NCI-H1105 treated with DMSO at 0.1 percent for 48 hours (cell line): ENCODE data around the gene NKIRAS2.
A peak's percentile ranks its signal among the peaks of the same experiment; 100 is the strongest.

ENCODE experiments used
- DNase-seq: peaks from one replicate; lab custom pipeline; 2025; lab: John Stamatoyannopoulos, UW

Gene NKIRAS2

DNA sequence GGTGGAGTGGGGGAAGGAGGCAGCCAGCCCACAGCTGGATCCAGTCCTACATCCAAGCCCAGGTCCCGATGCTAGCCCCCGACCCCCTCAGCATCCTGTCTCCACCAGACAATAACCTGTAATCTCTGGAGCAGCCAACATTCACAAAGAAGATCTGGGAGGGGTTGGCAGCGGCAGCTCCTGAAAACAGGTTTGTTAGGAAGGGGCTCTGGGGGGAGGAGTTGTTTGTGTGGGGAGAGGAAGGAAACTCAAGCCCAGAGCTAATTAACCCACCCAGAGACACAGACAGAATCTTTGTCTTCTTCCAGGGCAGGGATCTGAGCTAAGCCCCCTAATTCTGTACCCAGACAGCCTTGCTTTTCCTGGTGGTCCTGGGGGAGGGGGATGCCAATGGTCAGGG is 35.1 kb downstream of the NKIRAS2 start:
- DNase-seq: no peak

DNA sequence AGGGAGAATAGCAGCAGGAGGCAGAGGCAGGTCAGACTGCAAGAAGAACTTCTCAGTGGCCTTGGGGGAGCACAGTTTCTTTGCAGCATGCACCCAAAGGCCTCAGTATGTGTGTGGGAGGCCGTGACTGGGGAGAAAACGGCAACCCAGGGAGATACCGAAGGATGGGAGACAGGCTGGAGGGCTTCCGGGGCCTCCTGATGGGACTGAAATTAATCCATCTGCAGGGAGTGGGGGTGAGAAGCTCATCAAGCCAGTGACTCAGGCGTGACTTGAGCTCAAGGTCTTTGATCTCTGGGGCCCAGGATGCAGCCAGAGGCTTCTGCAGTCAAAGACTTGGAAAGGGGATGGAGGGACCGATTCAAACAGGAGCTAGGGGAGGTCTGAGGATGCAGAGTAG is 35.6 kb downstream of the NKIRAS2 start:
- no peak for DNase-seq

DNA sequence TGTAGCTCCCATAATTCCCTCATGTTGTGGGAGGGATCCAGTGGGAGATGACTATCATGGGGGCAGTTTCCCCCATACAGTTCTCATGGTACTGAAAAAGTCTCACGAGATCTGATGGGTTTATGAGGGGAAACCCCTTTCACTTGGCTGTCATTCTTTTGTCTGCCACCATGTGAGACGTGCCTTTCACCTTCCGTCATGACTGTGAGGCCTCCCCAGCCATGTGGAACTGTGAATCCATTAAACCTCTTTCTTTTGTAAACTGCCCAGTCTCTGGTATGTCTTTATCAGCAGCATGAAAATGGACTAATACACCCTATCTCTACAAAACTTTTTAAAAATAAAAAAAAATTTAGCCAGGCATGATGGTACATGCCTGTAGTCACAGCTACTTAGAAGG is 36.7 kb downstream of the NKIRAS2 start:
- no peak for DNase-seq

DNA sequence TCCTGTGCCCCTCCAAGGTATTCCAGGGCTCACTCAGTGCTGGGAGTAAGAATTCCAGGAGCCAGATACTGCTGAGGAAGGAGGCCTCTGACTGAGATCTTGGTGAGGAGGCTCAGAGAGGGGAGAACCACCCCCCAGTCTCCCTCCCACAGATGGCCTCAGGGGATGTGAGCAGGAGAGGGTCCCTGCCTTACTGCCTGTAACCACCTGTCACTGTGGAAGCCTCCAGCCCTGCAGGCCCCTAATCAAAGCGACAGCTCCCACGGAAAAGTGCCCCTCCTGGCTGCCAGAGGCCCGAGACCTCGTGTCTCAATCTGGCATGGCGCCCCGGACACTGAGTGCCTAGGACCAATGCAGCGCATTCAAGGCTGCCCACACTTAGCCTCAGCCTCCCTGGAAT is 38.2 kb downstream of the NKIRAS2 start:
- DNase-seq: no peak

DNA sequence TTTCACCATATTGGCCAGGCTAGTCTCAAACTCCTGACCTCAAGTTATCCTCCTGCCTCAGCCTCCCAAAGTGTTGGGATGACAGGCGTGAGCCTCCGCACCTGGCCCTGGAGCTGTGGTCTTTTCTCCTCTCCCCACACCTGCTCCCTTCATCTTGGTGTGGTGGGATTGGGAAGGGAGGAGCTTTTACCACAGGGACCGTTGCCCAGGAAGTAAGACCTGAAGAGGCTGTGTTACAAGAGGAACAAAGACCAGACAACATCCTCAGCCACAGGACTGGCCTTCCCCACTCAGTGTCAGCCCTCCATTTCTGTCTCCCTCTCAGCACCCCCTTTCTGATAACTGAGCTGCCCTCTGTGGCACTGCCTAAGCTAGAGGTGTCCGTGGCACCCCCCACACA is 39.9 kb downstream of the NKIRAS2 start:
- no peak for DNase-seq

DNA sequence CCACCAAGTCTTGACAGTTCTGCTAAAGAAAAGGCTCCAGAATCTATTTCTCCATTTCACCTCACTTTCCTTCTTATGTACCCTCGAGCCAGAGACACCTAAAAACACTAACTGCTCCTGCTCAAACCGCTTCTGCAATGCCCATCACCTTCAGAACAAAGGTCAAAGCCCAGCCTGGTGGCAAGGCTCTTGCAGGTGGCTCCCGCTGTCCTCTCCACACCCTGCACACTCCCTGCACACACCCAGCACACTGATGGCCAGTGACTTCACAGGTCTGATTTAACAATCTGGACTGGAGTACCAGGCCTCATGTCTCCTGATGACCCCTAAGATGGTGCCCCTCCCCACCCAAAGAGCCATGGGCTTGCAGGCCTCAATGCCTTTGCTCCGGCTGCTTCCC is 40.3 kb downstream of the NKIRAS2 start:
- DNase-seq: no peak

DNA sequence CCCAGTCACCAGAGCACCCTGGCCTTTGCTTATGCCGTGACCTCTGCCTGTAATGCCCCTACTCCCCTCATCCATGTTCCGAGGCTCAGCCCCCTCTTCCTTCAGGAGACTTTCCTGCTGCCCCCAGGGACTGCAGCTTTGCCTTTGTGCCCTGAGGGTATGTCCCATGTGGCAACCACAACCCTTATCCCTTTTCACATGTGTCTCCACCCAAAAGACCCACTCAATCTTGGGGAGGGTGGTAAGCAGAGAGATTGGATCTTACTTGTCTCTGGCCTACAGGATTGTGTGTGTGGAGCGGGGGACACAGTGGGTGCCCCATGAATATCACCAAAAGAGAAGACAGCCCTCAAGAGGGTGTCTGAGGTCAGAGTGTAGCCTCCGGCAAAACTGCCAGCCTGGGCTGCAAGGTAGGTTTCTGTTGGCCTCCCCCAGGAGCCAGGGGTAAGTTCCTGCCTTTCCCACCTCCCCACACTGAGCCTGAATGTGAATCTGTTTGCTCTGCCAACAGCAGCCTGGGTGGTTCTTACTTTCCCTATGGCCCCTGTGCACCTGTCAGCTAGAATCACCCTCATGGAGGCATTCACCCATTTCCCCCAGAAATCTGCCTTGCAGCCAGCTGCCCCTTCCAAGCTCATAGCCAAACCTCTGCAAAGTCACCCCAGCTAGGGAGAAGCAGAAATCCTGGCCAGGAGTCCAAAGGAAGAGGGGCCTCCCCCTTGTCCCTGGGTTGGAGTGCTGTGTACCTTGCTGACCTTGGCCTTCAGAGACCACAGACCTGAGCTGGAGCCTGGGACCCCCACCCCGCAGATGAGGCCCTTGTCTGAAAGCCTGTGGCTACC is 42.0 kb downstream of the NKIRAS2 start:
- DNase-seq: no peak

DNA sequence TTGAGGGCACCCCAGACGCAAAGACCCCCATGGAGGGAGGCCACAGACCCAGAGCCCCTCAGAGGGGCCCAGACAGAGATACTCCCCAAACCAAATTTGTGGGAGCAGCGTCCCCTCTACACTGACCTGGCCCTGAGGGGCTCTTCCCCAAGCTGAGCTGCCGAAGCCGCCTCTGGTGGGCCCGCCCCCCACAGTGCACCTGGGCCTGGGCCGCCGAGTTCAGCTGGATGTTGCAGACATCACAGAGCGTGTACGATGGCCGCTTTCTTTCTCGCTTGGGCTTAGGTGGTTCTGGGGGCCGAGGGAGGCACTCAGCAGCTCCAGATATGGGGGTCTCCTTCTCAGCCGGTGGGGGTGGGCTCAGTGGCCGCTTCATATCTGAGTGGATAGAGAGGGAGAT is 42.8 kb downstream of the NKIRAS2 start:
- no peak for DNase-seq

DNA sequence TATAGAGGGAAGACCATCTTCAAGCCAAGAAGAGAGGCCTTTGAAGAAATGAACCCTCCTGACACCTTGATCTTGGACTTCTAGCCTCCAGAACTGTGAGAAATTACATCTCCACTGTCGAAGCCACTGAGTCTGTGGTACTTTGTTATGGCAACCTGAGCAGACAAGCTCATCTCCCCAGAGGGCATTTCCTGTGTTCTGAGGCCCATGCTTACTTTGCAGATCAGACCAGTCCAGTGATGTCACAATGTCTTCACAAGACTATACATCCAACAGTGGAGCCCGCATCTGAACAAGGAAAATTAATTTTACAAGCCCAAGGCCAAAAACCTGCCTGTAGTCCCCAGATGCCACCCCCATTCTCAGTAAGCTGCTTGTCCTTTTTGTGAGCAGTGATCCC is 45.3 kb downstream of the NKIRAS2 start:
- no peak for DNase-seq

DNA sequence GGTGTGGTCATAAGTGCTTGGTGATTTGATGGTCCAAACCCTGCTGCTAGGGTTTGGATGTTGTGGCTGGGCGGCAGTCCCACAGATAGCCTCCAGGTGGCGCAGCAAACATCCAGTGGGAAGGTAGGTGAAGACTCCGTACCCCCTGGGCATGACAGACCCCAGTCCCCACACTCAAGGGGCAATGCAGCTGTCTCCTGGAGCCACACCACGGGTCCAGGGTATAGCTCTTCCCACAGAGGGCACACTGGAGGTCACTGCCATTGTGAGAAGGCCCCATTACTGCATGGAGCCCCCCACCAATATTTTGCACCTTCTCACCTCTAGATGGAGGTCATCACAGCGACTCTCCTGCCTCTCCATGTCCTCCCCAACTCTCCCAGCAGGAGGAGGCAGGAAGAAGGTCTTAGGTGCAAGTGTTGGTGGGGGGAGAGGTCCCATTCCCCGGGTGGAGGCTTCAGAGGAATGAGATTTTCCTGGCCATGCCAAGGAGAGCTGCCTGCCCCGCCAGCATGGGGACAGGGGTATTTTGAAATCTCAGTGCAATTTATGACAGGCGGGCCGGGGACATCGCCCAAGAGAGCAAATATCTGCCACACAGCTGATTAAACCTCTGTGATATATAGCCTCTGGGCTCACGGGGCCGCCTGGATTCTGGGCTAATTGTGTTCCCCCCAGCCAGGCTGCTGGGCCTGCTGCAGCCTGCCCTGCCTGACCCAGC is 47.6 kb downstream of the NKIRAS2 start:
- peak; percentile 19 for DNase-seq

DNA sequence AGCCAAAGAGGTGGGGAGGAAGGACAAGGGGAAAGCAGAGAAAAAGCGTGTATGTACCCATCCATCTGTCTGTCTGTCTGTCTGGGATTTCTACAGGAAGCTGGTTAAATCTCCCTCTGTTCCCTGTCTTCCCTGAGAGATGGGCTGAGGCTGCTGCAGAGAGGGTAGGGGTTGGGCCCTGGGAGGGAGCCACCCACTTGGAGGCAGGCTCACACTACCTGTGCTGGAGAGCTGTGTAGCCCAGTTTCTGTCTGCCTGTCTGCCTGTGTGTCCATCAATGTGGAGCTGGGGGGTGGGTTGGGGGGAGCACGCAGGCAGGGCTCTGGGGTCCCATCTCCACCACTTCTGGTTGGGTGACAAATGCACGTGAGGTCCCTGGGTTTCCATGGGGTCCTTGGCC is 49.1 kb downstream of the NKIRAS2 start:
- DNase-seq: no peak

DNA sequence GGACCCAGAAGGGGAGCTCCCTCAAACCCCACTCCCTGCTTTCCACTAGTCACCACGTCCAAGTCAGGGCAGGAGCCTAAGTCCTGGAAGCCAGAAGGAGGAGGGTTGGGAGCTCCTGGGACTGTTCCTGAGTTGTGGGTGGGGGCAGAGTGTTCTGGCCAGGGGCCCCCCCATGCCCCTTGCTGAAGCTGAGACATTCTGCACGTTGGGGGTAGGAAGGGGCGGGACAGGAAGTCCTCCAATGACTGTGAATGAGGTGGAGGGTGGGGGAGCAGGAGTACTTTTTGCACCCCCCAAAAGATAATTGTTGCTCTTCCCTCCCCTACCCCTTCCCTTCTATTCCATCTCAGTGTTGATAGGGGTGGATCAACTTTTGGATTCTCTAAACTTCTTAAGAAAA is 51.9 kb downstream of the NKIRAS2 start:
- no peak for DNase-seq

DNA sequence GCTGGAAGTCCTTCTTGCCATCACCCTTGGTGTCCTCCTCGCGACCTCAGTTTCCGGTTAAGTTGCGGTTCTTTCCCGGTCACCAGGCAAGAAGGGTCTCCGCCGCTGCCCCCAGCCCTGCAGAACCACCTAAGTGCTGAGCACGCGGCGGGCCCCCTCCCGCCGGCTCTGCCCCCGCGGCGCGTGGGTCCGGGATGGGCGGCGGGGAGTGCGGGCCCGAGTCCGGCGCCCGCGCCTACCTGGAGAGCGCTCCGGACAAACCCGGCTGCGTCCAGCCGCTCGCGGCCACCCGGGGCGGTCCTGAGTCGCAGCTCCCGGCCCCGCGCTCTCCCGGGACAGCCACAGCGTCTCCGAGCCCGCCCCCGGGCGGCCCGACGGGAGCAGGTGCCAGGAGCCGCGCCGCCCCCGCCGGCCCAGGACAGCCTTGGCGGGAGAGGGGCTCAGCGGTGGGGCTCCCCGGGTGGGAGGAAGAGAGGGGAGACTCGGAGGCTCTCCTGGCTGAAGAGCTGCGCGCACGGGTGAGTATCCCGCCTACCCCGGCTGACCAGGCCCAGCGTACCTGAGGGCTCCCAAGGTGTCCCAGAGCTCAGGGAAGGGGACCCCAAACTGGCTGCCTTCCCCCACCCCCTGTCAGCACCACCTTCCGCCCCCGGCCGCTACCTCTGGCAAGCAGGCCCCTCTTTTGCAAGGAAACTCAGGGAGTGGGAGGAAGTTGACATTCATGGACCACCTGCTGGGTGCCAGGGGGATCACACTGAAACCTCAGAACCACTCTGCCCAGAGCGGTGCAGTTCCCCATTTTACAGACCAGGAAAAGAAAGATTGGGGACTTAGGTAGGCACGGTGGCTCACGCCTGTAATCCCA is 52.7 kb downstream of the NKIRAS2 start:
- no peak for DNase-seq
